ENCODE data around the gene SNRPN.
"Not testable (repeated sequence)": the region's sequence is repeated elsewhere in the genome, so short reads cannot be mapped to it uniquely, and the experiment has no call there.

Gene SNRPN

DNA sequence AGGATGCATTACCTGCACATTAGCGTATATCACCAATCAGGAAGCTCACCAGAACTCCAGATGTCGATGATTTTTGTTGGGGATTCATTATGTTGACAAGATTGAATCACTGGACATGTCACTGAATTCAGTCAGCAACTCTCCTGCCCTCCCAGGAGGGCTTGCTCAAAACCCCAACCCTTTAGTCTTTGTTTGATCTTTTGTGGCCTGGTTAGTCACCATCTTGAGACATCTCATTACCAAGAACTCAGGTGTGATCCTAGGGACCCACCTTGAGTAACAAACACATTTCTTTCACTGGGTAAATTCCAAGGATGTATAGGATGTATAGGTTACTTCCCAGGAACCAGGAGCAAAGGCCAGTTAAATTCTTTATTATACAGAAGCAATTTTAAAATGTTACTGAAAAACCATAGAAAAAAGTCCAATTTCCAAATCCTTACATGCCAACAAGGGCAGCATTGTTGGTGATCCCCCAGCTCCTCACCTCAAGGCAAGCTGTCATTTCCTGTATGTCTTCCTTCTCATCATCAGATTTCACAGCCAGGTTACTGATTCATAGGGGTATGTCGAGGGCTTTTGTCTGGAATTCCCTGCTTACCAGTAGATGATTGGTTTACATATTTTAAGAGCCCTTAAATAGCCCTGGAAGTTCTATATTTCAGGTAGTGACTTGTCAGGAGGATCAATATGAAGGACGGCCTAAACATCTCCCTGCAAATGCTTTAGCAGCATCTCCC is 11.7 kb downstream of the SNRPN start:
- FAIRE-seq (no peak), DNase-seq (ENCODE audit: low spot score) (no peak)

- no peak for DNase-seq (ENCODE audit: low spot score)
- no peak for FAIRE-seq
These were observed 16.3 kb downstream of the SNRPN start for GRCh38 chr15:24971052-24971451.

DNA sequence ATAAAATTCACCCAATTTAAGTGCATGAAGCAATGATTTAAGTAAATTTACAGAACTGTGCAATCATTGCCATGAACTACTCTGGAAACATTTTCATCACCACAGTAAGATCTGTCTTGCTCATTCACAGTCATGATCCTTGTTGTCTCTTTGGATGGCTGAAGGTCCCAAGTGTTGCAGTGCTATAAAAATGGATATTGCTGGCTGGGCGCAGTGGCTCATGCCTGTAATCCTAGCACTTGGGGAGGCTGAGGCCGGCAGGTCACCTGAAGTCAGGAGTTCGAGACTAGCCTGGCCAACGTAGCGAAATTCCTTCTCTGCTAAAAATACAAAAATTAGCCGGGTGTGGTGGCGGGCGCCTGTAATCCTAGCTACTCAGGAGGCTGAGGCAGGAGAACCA is 17.0 kb downstream of the SNRPN start:
- DNase-seq (ENCODE audit: low spot score) (no peak), FAIRE-seq (no peak)

- DNase-seq (ENCODE audit: low spot score); FAIRE-seq: not testable (repeated sequence)
These were observed 17.9 kb downstream of the SNRPN start for GRCh38 chr15:24972707-24973106.

- DNase-seq (ENCODE audit: low spot score): no peak
- no peak for FAIRE-seq
These were observed 22.1 kb downstream of the SNRPN start for GRCh38 chr15:24976932-24977331.

- no peak for FAIRE-seq
- no peak for DNase-seq (ENCODE audit: low spot score)
These were observed 22.9 kb downstream of the SNRPN start for GRCh38 chr15:24977686-24978085.

DNA sequence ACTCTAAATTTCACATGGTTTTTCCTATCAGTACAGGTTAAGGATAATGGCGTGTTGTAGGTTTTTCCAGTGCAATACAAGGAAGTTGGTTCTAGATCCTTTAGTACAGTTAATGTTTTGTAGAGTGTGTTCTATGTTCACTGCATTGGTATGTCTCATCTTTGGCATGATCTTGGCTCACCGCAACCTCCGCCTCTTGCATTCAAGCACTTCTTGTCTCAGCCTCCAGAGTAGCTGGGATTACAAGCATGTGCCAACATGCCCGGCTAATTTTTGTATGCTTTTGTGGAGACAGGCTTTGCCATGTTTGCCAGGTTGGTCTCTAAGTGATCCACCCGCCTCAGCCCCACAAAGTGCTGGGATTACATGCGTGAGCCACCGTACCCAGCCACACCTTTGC is 30.4 kb downstream of the SNRPN start:
- FAIRE-seq (no peak), DNase-seq (ENCODE audit: low spot score) (no peak)

- no peak for DNase-seq (ENCODE audit: low spot score)
- FAIRE-seq: no peak
These were observed 31.9 kb downstream of the SNRPN start for GRCh38 chr15:24986653-24987052.

- no peak for FAIRE-seq
- DNase-seq (ENCODE audit: low spot score): no peak
These were observed 64.6 kb downstream of the SNRPN start for GRCh38 chr15:25019434-25019833.

GRCh38 chr15:25022233-25022632 is 67.4 kb downstream of the SNRPN start:
- DNase-seq (ENCODE audit: low spot score): no peak
- FAIRE-seq: no peak

Measured in RCC 7860 (cell line).